KG1 (cell line): ENCODE data around the gene CSF2RB.

Experiments used
- DNase-seq: peaks from one replicate; lab custom pipeline; 2025; lab: John Stamatoyannopoulos, UW

Gene CSF2RB

DNA sequence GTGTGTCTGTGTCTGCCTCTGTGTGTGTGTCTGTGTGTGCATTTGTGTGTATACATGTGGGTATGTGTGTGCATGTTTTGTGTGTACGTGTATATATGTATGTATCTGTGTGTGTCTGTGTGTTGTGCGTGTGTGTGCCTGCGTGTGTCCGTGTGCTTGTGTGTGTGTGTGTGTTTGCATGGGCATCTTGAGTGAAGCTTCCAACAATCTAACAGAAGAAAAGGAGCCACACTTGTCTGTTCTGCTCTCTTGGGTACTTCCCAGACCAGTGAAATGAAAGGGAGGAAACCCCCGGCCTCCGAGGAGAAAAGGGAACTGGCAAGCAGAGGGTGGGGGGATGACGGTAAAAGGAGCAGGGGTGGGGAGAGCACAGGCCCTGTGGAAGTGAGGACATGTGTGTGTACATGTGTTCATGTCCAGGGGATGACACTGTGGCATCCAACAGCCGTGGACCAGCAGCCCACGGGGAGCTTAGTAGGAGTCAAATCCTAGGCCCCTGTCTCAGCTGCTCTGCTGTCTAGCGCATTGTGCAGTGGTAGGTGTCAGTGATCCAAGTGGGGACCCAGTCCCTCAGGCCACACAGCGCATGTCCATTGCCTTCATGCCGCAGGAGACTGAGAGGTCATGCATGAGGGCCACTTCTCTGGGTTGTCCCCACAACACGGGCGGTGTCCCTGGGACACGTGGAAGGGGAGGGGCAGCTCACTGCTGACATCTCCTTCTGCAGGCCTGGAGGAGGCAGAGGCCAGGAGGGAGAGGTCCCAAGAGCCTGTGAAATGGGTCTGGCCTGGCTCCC is 8.1 kb downstream of the CSF2RB start:
- peak; percentile 61 for DNase-seq

DNA sequence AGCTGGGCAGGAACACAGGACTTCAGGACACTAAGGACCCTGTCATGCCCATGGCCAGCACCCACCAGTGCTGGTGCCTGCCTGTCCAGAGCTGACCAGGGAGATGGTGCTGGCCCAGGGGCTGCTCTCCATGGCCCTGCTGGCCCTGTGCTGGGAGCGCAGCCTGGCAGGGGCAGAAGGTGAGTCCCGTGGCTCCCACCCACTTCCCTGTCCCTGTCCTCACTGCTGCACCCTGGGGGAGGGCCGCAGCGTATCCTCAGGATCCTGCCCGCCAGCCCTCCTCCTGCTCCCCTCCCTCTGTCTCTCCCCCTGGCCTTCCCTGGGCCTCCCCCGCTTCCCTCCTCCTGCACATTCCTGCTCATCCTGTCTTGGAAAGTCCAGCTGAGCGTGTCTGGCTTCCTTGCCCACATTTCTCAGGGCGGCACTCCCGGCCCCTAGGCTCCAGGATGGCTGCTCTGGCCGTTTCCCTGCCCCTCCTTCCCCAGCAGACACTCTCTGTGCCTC is 8.7 kb downstream of the CSF2RB start:
- no peak for DNase-seq

GRCh38 chr22:36922711-36923110 is 9.3 kb downstream of the CSF2RB start:
- no peak for DNase-seq

DNA sequence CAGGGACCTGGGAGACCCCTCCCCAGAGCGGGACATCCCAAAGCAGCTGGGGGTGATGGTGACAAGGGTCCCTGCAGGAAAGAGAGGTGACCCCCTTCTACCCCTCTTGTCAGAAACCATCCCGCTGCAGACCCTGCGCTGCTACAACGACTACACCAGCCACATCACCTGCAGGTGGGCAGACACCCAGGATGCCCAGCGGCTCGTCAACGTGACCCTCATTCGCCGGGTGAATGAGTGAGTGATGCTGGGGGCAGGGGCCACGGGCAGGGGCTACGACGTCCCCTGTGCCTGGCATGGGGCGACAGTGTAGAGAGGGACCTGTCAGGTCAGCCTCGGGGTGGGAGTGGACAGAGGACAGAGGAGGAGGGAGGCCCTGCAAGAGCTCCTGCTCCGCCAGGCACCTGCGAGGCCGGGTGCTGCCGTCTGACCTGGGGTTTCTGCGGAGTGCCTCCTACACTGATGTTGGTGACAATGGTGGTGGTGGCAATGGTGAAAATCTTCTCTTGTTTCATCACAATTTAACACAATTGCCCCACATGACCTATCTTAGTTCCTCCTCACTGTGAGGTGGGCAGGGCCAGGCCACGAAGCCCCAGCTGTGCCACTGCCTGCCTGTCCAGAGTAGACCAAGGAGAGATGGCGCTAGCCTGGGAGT is 9.8 kb downstream of the CSF2RB start:
- no peak for DNase-seq

DNA sequence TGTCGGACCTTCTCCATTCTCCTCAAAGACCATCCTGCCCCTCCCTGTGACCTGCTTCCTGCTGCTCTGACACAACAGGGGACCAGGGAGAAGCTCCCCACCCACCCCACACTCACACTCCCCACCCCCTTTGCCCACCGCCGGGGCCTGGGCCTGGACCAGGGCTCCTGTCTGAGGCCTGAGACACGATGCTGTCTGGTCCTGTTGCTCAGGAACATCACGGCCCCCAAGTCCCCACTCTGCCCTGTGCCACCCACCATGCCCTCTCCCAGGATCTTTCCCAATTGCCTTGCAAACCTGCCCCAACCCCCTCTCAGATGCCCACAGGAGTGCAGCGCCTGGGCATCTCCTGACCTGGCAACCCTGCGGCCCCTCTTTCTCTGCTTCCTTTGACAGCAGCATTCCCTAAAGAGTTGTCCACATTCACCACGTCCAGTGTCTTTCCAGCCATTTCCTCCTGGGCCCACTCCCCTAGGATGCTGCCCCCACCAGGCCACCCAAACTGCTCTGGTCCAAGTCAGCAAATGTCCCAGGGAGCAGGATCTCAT is 10.8 kb downstream of the CSF2RB start:
- DNase-seq: no peak

DNA sequence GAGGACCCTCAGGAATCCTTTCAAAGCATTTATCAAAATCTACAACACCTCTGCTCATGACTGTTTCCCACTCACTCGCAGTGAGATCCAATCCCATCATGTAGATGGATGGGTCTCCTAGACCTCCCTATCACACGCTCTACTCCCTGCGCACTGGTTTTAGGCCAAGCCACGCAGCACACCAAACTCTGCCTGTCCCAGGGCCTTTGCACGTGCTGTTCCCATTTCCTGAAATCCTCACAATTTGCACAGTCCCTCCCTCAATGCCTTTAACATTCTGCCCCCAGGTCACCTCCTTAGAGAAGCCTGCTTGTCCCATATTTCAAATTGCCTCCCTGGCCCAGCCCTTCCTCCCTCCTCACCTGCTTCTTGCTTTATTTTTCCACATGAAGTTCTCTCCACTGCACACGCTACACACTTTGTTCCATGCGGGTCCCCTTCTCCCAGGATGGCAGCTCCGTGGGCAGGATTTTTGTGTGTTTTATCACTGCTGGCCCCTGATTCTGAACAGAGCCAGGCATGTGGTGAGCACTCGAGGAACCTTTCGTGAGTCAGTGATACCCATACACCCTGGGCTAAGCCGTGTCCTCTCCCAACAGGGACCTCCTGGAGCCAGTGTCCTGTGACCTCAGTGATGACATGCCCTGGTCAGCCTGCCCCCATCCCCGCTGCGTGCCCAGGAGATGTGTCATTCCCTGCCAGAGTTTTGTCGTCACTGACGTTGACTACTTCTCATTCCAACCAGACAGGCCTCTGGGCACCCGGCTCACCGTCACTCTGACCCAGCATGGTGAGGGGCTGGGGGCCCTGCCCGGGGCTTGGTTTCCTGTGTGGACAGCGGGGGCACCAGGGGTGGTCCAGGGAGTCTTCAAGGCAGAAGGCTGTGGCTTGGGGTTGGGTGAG is 12.2 kb downstream of the CSF2RB start:
- no peak for DNase-seq

- no peak for DNase-seq
These were observed 12.9 kb downstream of the CSF2RB start for GRCh38 chr22:36926309-36926708.

DNA sequence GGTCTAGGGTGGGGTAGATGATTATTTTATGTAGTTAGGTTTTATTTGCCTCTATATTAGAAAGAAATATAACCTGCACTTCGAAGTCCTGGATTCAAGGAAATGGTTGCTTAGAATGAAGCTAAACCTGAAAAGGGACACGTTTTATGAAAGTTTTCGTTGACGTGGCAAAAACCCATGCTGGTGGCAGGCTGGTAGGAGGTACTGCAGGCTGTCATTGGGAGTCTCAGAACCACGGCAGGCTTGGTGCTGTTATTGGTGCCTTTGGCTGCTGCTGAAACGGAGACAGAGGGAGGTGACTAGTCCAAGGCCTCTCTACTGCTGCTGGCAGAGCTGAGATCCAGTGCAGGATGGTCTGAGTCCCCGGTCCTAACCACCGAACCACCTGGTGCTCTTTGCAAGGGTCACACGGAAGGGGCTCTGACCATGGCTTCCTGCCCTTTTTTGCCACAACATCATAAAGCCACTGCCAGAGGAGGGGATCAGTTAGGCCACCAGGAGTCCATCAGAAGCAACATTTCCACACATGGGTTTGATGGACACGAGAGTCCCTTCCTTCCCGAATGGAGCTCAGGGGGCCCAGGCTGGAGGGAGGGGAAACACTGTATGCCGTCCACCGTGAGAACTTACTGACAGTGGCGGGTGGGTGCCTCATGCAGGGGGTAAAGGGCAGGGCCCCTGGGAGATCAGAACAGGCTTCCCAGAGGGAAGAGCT is 13.4 kb downstream of the CSF2RB start:
- DNase-seq: no peak

GRCh38 chr22:36927671-36928070 is 14.2 kb downstream of the CSF2RB start:
- DNase-seq: no peak

DNA sequence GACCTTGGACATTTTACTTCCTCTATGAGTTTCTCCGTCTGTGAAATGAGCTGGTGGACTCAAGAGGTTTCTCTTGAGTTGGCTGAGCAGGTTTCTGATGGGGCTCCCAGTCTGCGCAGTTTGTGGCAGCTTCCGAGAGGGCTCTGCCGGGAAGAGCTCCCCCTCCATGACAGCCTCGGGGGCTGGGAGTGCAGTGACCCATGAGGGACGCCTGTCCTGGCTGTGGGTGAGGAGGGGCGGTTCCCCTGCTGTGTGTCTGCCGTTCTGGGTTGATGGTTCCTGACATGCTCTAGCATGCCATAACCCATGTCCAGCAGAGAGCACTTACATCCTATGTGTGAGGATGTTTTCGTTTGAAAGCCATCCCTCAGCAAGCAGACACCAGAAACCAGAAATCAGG is 14.8 kb downstream of the CSF2RB start:
- no peak for DNase-seq

GRCh38 chr22:36928786-36929535 is 15.5 kb downstream of the CSF2RB start:
- DNase-seq: no peak

DNA sequence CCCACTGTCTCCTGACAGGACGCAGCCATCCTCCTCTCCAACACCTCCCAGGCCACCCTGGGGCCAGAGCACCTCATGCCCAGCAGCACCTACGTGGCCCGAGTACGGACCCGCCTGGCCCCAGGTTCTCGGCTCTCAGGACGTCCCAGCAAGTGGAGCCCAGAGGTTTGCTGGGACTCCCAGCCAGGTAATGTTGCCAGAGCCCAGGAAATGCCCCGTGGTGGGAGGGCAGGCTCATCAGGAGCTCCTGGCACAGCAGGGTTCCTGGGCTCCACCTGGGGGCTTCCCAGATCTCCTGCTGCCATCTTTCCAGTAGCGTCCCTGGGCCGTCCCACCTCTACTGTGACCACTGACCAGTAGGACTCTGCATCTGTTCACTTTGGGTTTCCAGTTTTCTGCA is 16.2 kb downstream of the CSF2RB start:
- no peak for DNase-seq

- DNase-seq: no peak
These were observed 16.9 kb downstream of the CSF2RB start for GRCh38 chr22:36930041-36930935.

DNA sequence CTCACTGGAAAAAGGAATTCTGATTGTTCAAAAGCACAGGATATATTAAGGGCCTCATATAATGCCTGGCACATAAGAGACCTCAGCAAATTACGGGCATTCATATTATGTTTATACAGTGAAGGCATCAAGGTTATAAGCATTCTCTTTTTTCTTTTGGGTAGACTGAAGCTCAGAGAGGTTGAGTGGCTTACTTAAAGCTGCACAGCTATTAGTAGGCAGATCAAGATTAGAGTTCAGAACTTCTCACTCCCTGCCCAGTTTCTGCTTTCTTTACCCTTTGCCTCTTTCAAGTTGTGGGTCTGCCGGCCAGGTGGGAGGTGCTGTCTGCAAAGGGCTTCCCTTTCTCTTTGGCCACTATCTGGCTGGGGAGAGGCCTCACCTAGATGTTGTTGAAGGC is 18.0 kb downstream of the CSF2RB start:
- no peak for DNase-seq

DNA sequence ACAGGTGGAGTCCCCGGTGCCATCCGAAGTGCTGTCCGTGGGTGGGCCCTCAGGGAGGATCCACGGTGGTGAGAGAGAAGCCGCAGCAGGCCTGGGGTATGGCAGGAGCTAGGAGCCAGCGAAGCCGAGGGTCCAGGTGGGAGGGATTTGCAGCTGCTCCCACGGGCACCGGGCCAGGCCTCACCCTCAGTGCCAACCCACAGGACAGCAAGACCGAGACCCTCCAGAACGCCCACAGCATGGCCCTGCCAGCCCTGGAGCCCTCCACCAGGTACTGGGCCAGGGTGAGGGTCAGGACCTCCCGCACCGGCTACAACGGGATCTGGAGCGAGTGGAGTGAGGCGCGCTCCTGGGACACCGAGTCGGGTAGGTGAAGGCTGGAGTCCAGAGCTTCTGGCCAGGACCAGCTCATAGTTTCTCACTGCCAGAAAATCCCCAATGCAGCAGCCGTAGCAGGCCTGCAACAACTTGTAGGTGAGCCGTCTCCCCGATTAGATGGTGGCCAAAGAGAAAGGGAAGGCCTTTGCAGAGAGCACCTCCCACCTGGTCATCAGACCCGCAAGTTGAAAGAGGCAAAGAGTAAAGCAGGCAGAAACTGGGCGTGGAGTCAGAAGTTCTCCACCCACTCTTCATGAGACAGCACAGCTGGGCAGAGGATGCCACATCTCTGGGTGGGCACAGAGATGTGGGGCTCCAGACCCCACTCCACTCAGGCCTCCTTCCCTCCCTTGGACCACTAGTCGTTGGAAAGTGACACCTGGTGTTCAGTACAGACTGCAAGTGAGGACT is 20.4 kb downstream of the CSF2RB start:
- no peak for DNase-seq

DNA sequence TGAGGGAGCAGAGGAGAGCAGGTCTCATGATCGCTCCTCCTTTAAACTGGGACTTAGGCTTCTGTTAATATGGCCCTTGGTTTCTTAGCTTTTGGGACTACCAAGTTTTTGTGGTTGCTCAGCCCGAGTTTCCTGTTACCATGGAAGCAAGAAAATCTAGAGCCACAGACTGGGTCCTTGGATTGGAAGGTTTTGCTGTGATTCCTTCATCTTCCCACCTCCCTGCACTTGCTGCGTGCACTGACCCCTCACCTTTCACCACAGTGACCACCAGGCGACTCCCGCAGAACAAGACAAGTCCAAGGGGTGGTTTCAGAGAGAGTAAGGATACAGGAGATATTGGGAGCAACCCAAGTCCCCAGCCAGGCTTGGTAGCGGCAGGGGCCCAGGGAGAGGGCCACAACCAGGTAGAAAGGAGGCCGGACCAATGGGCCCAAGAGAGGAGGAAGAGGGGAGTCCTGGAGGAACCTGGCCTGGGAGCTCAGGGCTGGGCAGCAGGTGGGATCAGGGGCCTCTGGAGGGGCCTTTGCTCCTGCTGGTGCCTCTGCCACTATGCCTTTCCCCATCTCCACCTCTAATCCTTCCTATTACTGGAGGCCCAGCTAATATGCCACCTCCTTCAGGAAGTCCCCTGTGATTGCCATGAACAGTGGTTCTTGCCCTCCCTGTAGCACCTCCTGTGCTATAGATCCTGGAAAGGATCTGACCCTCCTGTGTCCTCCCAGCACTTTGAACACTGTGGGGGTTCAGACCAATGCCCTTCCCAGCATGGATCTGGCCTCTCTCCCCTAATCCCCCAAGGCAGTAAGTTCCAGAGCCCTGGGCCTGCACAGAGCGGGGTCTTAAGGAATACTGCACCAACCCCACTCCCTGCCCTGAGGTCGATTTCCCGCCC is 21.2 kb downstream of the CSF2RB start:
- no peak for DNase-seq

DNA sequence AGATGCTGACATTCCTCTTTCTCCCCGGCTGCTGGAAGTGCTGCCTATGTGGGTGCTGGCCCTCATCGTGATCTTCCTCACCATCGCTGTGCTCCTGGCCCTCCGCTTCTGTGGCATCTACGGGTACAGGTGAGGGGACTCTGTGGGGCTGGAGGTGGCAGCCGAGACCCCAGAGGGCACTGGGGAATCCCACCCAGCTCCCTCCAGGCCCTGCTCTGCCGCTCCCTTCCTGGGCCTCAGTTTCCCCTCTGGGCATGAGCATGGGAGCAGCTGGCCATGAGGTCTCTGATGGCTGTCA is 21.8 kb downstream of the CSF2RB start:
- DNase-seq: no peak

- DNase-seq: no peak
These were observed 22.3 kb downstream of the CSF2RB start for GRCh38 chr22:36935694-36936093.
